ENCODE measurements around the gene HNRNPA1L2.

DNA sequence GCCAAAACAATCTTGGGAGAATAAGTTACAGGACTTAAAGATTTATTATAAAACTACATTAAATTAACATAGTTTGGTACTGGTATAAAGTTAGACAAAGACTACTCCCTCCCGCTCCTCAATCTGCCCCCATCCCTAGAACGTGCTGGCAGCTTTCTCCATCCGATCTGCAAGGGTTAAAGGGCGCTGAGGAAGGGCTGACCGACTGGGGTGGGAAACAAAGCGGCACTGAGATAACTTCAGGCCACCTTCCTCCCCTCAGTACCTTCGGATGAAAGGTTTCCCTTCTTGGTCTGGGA lies 9.6 kb downstream of the HNRNPA1L2 start:
- TF ChIP-seq GABPA (IDR thresholded peaks at IDR 0.05; ENCODE audit: low read depth): no peak
- TF ChIP-seq, protein P1, sequence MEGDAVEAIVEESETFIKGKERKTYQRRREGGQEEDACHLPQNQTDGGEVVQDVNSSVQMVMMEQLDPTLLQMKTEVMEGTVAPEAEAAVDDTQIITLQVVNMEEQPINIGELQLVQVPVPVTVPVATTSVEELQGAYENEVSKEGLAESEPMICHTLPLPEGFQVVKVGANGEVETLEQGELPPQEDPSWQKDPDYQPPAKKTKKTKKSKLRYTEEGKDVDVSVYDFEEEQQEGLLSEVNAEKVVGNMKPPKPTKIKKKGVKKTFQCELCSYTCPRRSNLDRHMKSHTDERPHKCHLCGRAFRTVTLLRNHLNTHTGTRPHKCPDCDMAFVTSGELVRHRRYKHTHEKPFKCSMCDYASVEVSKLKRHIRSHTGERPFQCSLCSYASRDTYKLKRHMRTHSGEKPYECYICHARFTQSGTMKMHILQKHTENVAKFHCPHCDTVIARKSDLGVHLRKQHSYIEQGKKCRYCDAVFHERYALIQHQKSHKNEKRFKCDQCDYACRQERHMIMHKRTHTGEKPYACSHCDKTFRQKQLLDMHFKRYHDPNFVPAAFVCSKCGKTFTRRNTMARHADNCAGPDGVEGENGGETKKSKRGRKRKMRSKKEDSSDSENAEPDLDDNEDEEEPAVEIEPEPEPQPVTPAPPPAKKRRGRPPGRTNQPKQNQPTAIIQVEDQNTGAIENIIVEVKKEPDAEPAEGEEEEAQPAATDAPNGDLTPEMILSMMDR (IDR thresholded peaks at IDR 0.05; ENCODE audit: insufficient read depth, low read length): no peak
- TF ChIP-seq, protein P2, sequence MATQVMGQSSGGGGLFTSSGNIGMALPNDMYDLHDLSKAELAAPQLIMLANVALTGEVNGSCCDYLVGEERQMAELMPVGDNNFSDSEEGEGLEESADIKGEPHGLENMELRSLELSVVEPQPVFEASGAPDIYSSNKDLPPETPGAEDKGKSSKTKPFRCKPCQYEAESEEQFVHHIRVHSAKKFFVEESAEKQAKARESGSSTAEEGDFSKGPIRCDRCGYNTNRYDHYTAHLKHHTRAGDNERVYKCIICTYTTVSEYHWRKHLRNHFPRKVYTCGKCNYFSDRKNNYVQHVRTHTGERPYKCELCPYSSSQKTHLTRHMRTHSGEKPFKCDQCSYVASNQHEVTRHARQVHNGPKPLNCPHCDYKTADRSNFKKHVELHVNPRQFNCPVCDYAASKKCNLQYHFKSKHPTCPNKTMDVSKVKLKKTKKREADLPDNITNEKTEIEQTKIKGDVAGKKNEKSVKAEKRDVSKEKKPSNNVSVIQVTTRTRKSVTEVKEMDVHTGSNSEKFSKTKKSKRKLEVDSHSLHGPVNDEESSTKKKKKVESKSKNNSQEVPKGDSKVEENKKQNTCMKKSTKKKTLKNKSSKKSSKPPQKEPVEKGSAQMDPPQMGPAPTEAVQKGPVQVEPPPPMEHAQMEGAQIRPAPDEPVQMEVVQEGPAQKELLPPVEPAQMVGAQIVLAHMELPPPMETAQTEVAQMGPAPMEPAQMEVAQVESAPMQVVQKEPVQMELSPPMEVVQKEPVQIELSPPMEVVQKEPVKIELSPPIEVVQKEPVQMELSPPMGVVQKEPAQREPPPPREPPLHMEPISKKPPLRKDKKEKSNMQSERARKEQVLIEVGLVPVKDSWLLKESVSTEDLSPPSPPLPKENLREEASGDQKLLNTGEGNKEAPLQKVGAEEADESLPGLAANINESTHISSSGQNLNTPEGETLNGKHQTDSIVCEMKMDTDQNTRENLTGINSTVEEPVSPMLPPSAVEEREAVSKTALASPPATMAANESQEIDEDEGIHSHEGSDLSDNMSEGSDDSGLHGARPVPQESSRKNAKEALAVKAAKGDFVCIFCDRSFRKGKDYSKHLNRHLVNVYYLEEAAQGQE (IDR thresholded peaks at IDR 0.05; ENCODE audit: insufficient replicate concordance, low read depth): no peak
- no peak for TF ChIP-seq POLR2AphosphoS5 (IDR thresholded peaks at IDR 0.05; ENCODE audit: low read depth)
